GM12873 (cell line): Measurements from ENCODE around the gene SLC6A6.

ENCODE experiments used
- CTCF ChIP-seq: IDR thresholded peaks from 2 replicates; pipeline ENCODE4 v1.5.1; 2012; ENCODE audit warnings: low read depth, mild to moderate bottlenecking, moderate library complexity, low read length, control low read depth; ENCODE audit not compliant: insufficient read depth; ENCODE audit errors: missing control alignments

SLC6A6 gene

GRCh38 chr3:14511623-14512280 is 109.3 kb downstream of the SLC6A6 start:
- TF ChIP-seq CTCF = no peak

- TF ChIP-seq CTCF = no peak
Observed at GRCh38 chr3:14512281-14512941, 110.0 kb downstream of the SLC6A6 start.

- TF ChIP-seq CTCF = no peak
Observed at GRCh38 chr3:14512942-14513327, 110.5 kb downstream of the SLC6A6 start.

GRCh38 chr3:14513566-14514322 is 111.3 kb downstream of the SLC6A6 start:
- TF ChIP-seq CTCF = no peak

GRCh38 chr3:14514323-14514720 is 111.9 kb downstream of the SLC6A6 start:
- TF ChIP-seq CTCF = no peak

- no peak for TF ChIP-seq CTCF
Observed at GRCh38 chr3:14516738-14517345, 114.4 kb downstream of the SLC6A6 start.
